OCI-LY3 (cell line): ENCODE data around the gene C5orf34.
A peak's percentile ranks its signal among the peaks of the same experiment; 100 is the strongest.

ENCODE experiments used
- H2AFZ ChIP-seq: fragments of 200-600, 300-600 bp; shearing (Covaris generic); 2 replicates; pipeline ENCODE4 v1.6.0; 2014; ENCODE audit warnings: antibody characterized with exemption, low read depth, low read length
- H3K27ac ChIP-seq: fragments of 200-600, 300-600 bp; sonication (generic); 2 replicates; pipeline ENCODE4 v1.5.1; 2014; ENCODE audit warnings: mild to moderate bottlenecking, low read length, moderate library complexity, mixed read lengths
- H3K27me3 ChIP-seq: fragments of 200-600, 300-600 bp; sonication (generic); 2 replicates; pipeline ENCODE4 v1.6.1; 2014; ENCODE audit warnings: low read depth, low read length, mixed read lengths
- H3K36me3 ChIP-seq: fragments of 200-600, 300-600 bp; sonication (generic); replicated peaks from 2 replicates; pipeline ENCODE3; 2014; ENCODE audit warnings: low read depth, low read length, mixed read lengths
- H3K4me1 ChIP-seq: fragments of 300-600, 200-600 bp; sonication (generic); 2 replicates; pipeline ENCODE4 v1.6.1; 2014; ENCODE audit warnings: low read length, mixed read lengths
- H3K4me2 ChIP-seq: fragments of 200-600, 300-600 bp; sonication (generic); 2 replicates; pipeline ENCODE4 v1.6.1; 2014; ENCODE audit warnings: low read length, mixed read lengths
- H3K4me3 ChIP-seq: fragments of 300-600, 200-600 bp; sonication (generic); 2 replicates; pipeline ENCODE4 v1.5.1; 2014; ENCODE audit warnings: antibody characterized with exemption, mild to moderate bottlenecking, low read length, moderate library complexity
- H3K79me2 ChIP-seq: fragments of 300-600, 200-600 bp; shearing (Covaris generic); 2 replicates; pipeline ENCODE4 v1.6.1; 2014; ENCODE audit warnings: mild to moderate bottlenecking, low read length, mixed read lengths
- H3K9ac ChIP-seq: fragments of 300-600, 200-600 bp; shearing (Covaris generic); 2 replicates; pipeline ENCODE4 v1.6.0; 2014; ENCODE audit warnings: mild to moderate bottlenecking, low read length, moderate library complexity
- H3K9me3 ChIP-seq: fragments of 200-600, 300-600 bp; shearing (Covaris generic); 2 replicates; pipeline ENCODE4 v1.6.1; 2014; ENCODE audit warnings: low read length, mixed read lengths; ENCODE audit not compliant: insufficient read depth
- H4K20me1 ChIP-seq: fragments of 200-600, 300-600 bp; sonication (generic); 2 replicates; pipeline ENCODE4 v1.6.1; 2016; ENCODE audit warnings: low read length, mixed read lengths; ENCODE audit not compliant: insufficient read depth
- CTCF ChIP-seq: fragments of 200-600, 300-600 bp; sonication (generic); IDR thresholded peaks from 2 replicates; pipeline ENCODE4 v1.5.1; 2014; ENCODE audit warnings: antibody characterized with exemption, low read length, low read depth
- EZH2phosphoT487 ChIP-seq: fragments of 200-600 bp; shearing (Covaris generic); IDR thresholded peaks from 2 replicates; pipeline ENCODE4 v1.6.1; 2018; ENCODE audit warnings: antibody characterized with exemption, mixed run types, low read depth

Gene C5orf34

GRCh38 chr5:43485406-43485805, 29.5 kb downstream of the C5orf34 start:
- Histone ChIP-seq H3K79me2 (peaks cover 22% of the 10 kb centered on the region), H3K36me3 (peaks cover 5% of the 10 kb centered on the region), H3K9me3 (no peaks in the 10 kb centered on the region), H2AFZ (no peak overlapping the region), H4K20me1 (no peaks in the 10 kb centered on the region), H3K4me3 (no peak overlapping the region), H3K27me3 (no peaks in the 10 kb centered on the region), H3K4me1 (peaks cover 13% of the 10 kb centered on the region), H3K9ac (no peak overlapping the region), H3K4me2 (no peak overlapping the region), H3K27ac (no peak overlapping the region)
- TF ChIP-seq EZH2phosphoT487 (no peak), CTCF (no peak)

GRCh38 chr5:43484106-43484849, 30.7 kb downstream of the C5orf34 start:
- TF ChIP-seq EZH2phosphoT487 (no peak), CTCF (peak; percentile 57)
- Histone ChIP-seq H4K20me1 (no peaks in the 10 kb centered on the region), H3K9ac (peak overlapping the region; percentile 83)

GRCh38 chr5:43483298-43484105, 31.4 kb downstream of the C5orf34 start, which contains the start of gene TMEM267:
Gene TMEM267, minus strand, starts transcription at chr5:43483865. Its CDS starts 29,896 bp downstream, at chr5:43453969.
- Histone ChIP-seq H3K79me2 (peaks cover 22% of the 10 kb centered on the region), H3K27me3 (no peaks in the 10 kb centered on the region), H2AFZ (peak within 1 kb of the TSS; percentile 90), H3K9ac (peak within 1 kb of the TSS; percentile 83), H3K4me3 (peak within 1 kb of the TSS; percentile 97), H3K27ac (peak within 1 kb of the TSS; percentile 82), H3K4me2 (peak within 1 kb of the TSS; percentile 95), H3K9me3 (no peaks in the 10 kb centered on the region), H3K4me1 (peaks cover 13% of the 10 kb centered on the region), H4K20me1 (no peaks in the 10 kb centered on the region), H3K36me3 (no peaks in the 10 kb centered on the region)
- TF ChIP-seq EZH2phosphoT487, result no peak
- TF ChIP-seq CTCF, result no peak

More at GRCh38 chr5:43484106-43484849, 30.7 kb downstream of the C5orf34 start:
- Histone ChIP-seq H3K79me2 (peaks cover 22% of the 10 kb centered on the region), H3K9me3 (no peaks in the 10 kb centered on the region), H2AFZ (peak overlapping the region; percentile 90), H3K27me3 (no peaks in the 10 kb centered on the region), H3K4me3 (peak overlapping the region; percentile 97), H3K27ac (peak overlapping the region; percentile 82), H3K36me3 (peaks cover 4% of the 10 kb centered on the region), H3K4me2 (peak overlapping the region; percentile 95), H3K4me1 (peaks cover 13% of the 10 kb centered on the region)
